Tibial nerve (tissue), 3 donors: ENCODE results near the gene CD9.

Experiments used
- POLR2A ChIP-seq, 2 donors: fragments of 450-650 bp; IDR thresholded peaks; one replicate each; pipeline ENCODE4 v1.6.1; 2017; ENCODE audit warnings: antibody characterized with exemption in 2 of 2, mild to moderate bottlenecking in 2 of 2, moderate library complexity in 2 of 2
- TF ChIP-seq, protein P1 (sequence below), 5 experiments: fragments of 200-600 bp in 3 of 5; fragments of 450-650 bp in 2 of 5; sonication (generic) in 3 of 5; IDR thresholded peaks; one replicate each; pipeline ENCODE4 v1.5.1; 2016 to 2019; ENCODE audit warnings: antibody characterized with exemption in 5 of 5, mild to moderate bottlenecking in 3 of 5, moderate library complexity in 2 of 5

DNA sequence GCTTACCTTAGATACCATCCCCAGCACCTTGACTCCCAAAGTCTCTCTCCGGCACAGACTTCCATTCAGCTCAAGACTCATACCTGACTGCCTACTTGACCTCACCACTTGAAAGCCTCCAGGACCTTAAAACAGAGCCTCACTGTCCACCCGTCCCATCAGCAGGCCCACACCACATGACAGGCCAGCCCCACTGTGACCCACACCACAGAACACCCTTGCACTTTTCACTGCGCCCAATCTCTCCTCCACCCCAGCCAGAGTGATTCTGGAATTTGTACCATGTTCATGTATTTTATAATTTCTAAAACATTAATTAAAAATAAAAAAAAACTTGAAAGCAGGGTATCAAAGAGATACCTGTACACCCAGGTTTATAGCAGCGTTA is 82.2 kb downstream of the CD9 start:
- TF ChIP-seq, protein P1, sequence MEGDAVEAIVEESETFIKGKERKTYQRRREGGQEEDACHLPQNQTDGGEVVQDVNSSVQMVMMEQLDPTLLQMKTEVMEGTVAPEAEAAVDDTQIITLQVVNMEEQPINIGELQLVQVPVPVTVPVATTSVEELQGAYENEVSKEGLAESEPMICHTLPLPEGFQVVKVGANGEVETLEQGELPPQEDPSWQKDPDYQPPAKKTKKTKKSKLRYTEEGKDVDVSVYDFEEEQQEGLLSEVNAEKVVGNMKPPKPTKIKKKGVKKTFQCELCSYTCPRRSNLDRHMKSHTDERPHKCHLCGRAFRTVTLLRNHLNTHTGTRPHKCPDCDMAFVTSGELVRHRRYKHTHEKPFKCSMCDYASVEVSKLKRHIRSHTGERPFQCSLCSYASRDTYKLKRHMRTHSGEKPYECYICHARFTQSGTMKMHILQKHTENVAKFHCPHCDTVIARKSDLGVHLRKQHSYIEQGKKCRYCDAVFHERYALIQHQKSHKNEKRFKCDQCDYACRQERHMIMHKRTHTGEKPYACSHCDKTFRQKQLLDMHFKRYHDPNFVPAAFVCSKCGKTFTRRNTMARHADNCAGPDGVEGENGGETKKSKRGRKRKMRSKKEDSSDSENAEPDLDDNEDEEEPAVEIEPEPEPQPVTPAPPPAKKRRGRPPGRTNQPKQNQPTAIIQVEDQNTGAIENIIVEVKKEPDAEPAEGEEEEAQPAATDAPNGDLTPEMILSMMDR (IDR thresholded peaks at IDR 0.05) = no peak
- TF ChIP-seq POLR2A (IDR thresholded peaks at IDR 0.05) = no peak
